GM18907 (cell line): ENCODE results near the gene ISCA2.
"Not testable (repeated sequence)": the region's sequence is repeated elsewhere in the genome, so short reads cannot be mapped to it uniquely, and the experiment has no call there.

Source experiments
- ATAC-seq: cut with Tn5 transposase; IDR thresholded peaks from one replicate; pipeline ENCODE4 v1.9.1; 2021; ENCODE audit warnings: mild to moderate bottlenecking, moderate library complexity; ENCODE audit not compliant: unreplicated experiment

The ISCA2 gene

GRCh38 chr14:74526854-74527585 lies 33.5 kb downstream of the ISCA2 start:
- ATAC-seq: no peak

GRCh38 chr14:74527736-74528280 lies 34.2 kb downstream of the ISCA2 start:
- no peak for ATAC-seq

DNA sequence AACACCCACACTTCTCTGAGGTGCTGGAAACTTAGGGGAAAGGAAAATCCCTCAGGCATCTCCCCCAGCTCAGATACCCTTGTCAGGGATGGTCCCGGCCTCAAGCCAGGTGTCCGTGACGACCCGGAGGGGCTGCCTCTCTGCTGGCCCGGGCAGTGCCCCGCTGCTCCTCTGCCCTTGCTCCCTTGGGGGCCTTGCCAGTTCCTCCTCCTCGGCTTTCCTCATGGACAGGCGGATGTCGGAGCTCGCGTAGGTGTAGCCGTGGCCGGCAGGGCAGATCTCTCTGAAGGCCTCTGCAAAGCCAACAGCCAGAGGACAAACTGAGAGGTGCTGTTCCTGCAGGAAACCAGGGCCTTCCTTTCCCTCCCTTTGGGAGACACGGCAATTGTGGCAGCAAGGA lies 34.8 kb downstream of the ISCA2 start:
- no peak for ATAC-seq

GRCh38 chr14:74528886-74529285 lies 35.3 kb downstream of the ISCA2 start:
- no peak for ATAC-seq

DNA sequence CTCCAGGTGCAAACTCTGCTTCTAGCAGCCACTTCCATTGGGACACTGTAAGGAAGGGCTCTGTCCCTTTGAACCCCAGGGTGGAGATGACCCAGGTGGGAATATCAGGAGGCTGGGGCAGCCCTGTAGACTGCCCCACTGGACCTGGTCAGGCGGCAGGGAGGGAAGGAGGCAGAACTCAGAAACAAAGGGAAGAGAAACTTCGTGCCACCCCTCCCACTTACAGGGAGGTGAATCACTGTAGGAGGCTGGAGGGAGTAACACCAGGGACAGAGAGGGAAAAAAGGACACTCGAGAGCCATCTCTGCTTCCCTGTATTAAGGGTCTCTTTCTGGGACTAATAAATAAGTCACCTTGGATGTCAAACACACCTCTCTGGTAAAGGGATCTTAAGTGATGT lies 37.4 kb downstream of the ISCA2 start:
- ATAC-seq: no peak

- ATAC-seq: no peak
Observed at GRCh38 chr14:74531467-74531866, 37.9 kb downstream of the ISCA2 start.

GRCh38 chr14:74532246-74532645 lies 38.7 kb downstream of the ISCA2 start:
- ATAC-seq: no peak

DNA sequence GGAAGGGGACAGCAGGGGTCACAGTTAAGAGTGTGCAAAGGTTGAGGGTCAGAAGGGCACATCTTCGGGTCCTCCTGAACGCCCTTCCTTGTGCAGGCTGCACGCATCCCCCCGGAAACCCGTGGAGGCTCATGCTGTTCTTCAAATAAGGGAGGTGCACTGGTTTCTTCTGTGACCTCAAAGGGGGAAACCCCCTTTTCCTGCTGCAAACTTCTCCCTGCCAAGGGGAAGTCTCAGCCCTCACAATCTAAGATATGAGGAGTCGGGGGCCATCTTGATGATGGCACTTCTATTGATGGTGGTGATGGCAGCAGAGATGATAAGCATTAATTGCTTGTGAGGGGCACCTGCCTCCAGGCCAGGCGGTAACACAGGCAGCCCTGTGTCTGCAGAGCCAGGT lies 40.0 kb downstream of the ISCA2 start:
- no peak for ATAC-seq

DNA sequence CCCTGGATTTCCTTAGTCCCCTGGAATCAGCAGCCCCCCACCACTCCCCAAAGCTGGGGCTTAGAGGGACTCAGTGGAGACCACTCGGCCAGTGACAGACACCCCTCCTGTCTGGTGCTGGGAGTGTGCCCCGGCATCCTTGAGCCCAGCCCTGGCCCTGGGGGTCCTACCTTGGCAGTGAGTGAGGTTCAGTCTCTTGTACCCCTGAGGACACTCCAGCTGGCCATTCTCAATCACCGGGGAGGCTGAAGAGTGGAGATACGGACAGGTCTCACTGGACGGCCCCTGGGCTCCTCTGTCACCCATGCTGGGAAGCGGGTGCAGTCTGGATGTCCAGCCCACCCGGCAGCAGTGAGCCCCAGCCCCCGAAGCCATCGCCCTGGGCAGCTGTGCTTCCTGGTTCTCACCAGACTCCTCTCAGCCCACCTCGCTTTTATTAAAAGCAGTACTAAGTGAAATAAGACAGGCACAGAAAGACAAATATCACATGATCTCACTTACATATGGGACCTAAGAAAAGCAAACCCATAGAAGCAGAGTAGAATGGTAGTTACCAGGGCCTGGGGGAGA lies 42.3 kb downstream of the ISCA2 start:
- ATAC-seq: no peak

DNA sequence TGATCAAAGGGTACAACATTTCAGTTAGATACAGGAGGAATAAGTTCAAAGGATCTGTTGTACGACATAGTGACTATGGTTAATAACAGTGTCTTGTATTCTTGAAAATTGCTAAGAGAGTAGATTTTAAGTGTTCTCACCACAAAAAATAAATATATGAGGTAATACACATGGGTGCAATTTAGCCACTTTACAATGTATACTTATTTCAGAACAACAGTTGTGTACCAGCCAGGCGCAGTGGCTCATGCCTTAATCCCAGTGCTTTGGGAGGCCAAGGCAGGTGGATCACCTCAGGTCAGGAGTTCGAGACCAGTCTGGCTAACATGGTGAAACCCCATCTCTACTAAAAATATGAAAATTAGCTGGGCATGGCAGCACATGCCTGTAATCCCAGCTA lies 42.8 kb downstream of the ISCA2 start:
- ATAC-seq: not testable (repeated sequence)

- ATAC-seq: no peak
Observed at GRCh38 chr14:74538411-74539391, 45.1 kb downstream of the ISCA2 start.

- no peak for ATAC-seq
Observed at GRCh38 chr14:74539503-74539902, 45.9 kb downstream of the ISCA2 start.

DNA sequence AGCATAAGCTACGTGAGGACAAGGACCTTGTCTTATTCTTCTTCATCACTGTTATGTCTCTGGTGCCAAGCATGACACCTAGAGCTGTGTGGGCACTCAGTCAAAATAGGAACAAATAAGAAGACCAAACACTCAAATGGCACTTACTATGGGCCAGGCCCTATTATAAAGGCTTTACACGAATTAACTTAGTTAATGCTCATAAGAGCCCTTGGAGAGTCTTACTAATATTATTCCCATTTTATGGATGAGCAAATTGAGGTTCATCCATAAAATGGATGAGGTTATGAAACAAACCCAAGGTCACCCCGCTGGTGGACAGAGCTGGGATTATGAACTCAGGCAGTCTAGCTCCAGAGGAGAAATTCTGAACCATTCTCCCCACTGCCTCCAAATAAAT lies 47.7 kb downstream of the ISCA2 start:
- no peak for ATAC-seq

DNA sequence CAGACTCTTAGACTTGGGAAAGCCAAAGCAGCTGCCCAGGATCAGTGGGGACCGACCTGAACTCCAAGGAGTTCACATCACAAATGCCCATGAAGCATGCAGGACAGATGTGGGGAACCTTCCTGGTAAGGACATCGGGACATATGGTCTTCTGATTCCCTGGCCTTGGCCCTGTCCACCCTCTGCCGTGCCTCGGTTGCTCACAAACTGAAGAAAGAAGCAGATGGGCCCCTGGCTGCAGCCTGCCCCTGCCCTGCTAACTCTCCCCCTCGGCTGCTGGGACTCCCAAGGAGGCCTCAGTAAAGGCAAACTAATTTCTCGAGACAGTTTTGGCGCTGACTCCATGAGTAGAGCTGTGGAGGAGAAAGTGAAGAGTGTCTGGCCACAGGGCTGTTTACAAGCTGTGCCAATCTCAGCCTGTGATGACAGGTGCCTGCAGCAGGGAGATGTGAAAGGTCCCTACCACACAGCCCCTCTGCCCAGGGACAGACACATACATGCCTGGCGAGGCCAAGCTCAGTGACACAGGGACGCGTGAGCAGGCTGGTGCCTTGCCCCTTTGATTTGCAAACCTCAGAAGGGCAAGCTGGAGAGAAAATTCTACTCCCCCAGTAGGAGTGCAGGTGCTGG lies 48.6 kb downstream of the ISCA2 start:
- no peak for ATAC-seq

DNA sequence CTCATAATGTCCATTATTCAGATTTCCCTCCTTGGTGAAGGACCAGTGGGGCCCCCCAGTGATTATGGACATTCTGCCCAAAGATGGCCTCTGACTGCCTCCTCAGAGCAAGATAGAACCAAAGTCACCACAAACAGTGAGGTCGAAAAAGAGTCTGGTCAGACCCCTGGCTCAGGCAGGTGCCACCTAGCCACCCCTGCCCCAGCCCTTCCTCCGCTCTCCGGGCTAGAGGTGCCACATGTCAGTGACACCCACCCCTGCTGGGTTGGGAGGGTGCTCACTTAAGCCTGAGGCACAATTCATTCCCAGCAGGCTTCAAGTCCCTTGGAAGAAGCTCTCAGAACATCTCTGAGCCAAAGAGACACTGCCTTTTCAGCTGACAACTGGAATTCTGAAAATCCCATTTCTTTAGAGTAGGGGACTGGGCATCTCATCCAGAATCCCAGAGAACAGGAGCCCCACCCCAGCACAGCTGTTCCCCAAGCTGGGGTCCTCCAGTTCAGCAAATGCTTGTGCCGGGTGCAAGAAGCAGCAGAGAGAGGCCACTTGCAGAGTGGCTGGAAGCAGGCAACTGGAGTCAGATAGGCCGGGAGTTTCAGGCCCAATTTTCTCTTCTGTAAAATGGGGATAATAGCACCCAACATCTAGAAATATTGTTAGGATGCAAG lies 50.3 kb downstream of the ISCA2 start:
- ATAC-seq: no peak

GRCh38 chr14:74545386-74545785 lies 51.8 kb downstream of the ISCA2 start:
- ATAC-seq: no peak

DNA sequence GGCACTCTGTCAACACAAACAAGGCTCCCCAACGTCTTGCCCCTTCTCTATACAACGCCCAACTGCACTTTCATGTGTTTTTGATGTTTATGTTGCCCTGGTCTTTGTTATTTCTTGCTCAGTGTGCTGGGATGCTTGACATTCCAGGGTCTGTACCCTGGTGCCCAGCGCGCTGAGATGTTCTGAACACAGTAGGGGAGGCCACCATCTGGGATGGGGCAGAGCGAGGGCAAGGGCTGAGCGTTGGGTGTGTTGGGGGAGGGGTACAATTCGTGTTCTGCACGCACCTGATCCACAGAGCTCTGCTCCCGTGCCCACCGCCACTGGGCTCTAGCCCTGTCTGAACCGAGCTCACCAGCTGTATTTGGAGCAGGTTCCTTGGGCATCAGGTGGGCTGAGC lies 52.9 kb downstream of the ISCA2 start:
- ATAC-seq: no peak
